HEK293 (cell line): Measurements from ENCODE around the gene C19orf47.

ENCODE experiments used
- CTCF ChIA-PET: fragments of 350-600 bp; formaldehyde crosslinking; extraction: SDS; loops from one replicate; lab custom pipeline; 2021; ENCODE audit warnings: antibody characterized with exemption; lab: Yijun Ruan, JAX
- POLR2A ChIA-PET: fragments of 300-600 bp; formaldehyde crosslinking; extraction: SDS; loops from one replicate; lab custom pipeline; 2020; ENCODE audit warnings: antibody characterized with exemption, inconsistent platforms; lab: Yijun Ruan, JAX
- H3K27ac ChIP-seq: fragments of 200-500 bp; sonication (Bioruptor generic); 2 replicates; pipeline ENCODE4 v1.5.1; 2014; ENCODE audit warnings: low read depth, low read length, control low read depth, inconsistent platforms; ENCODE audit errors: extremely low read depth
- H3K36me3 ChIP-seq, 2 experiments: fragments of 200-500 bp in 1 of 2; sonication (Bioruptor generic) in 1 of 2; 1 replicate in 1 of 2; 2 replicates in 1 of 2; pipeline ENCODE4 v1.5.1; 2014 to 2017; ENCODE audit warnings: inconsistent platforms in 2 of 2, low read length in 2 of 2; ENCODE audit not compliant: control insufficient read depth in 2 of 2, insufficient read depth in 1 of 2
- H3K4me1 ChIP-seq: fragments of 200-500 bp; sonication (Bioruptor generic); 2 replicates; pipeline ENCODE4 v1.5.1; 2014; ENCODE audit warnings: mild to moderate bottlenecking, low read length, inconsistent platforms; ENCODE audit not compliant: control insufficient read depth, insufficient read depth
- H3K4me3 ChIP-seq: 2 replicates; pipeline ENCODE4 v1.5.1; 2011; ENCODE audit warnings: low read depth, mild to moderate bottlenecking, control low read depth, low read length, moderate library complexity
- H3K9me3 ChIP-seq: fragments of 200-500 bp; sonication (Bioruptor generic); 2 replicates; pipeline ENCODE4 v1.5.1; 2014; ENCODE audit warnings: low read depth, low read length, inconsistent platforms; ENCODE audit not compliant: control insufficient read depth, insufficient read depth
- GLIS2 ChIP-seq: fragments of 450-650 bp; formaldehyde crosslinking; IDR thresholded peaks from 2 replicates; pipeline ENCODE4 v1.5.1; 2016; ENCODE audit warnings: missing biosample characterization, missing genetic modification characterization
- OSR2 ChIP-seq: fragments of 450-650 bp; formaldehyde crosslinking; IDR thresholded peaks from 2 replicates; pipeline ENCODE4 v1.5.1; 2016; ENCODE audit warnings: missing biosample characterization, missing genetic modification characterization
- REPIN1 ChIP-seq: fragments of 450-650 bp; formaldehyde crosslinking; IDR thresholded peaks from 2 replicates; pipeline ENCODE4 v1.5.1; 2017; ENCODE audit warnings: missing biosample characterization, missing genetic modification characterization, low read depth
- SCRT2 ChIP-seq: fragments of 450-650 bp; formaldehyde crosslinking; IDR thresholded peaks from 2 replicates; pipeline ENCODE4 v1.5.1; 2016; ENCODE audit warnings: missing biosample characterization, missing genetic modification characterization
- SP7 ChIP-seq: fragments of 450-650 bp; formaldehyde crosslinking; IDR thresholded peaks from 2 replicates; pipeline ENCODE4 v1.5.1; 2016; ENCODE audit warnings: missing biosample characterization, missing genetic modification characterization
- ZFHX2 ChIP-seq: fragments of 450-650 bp; formaldehyde crosslinking; conservative IDR thresholded peaks from 2 replicates; pipeline ENCODE4 v1.5.1; 2016; ENCODE audit warnings: missing biosample characterization, missing genetic modification characterization
- ZNF140 ChIP-seq: fragments of 450-650 bp; formaldehyde crosslinking; IDR thresholded peaks from 2 replicates; pipeline ENCODE4 v1.5.1; 2016; ENCODE audit warnings: missing biosample characterization, missing genetic modification characterization
- ZNF174 ChIP-seq: fragments of 450-650 bp; formaldehyde crosslinking; IDR thresholded peaks from 2 replicates; pipeline ENCODE4 v1.5.0; 2017; ENCODE audit warnings: missing biosample characterization, mild to moderate bottlenecking, missing genetic modification characterization
- ZNF2 ChIP-seq: fragments of 450-650 bp; formaldehyde crosslinking; IDR thresholded peaks from 2 replicates; pipeline ENCODE4 v1.5.1; 2016; ENCODE audit warnings: missing biosample characterization, missing genetic modification characterization
- ZNF274 ChIP-seq, 2 experiments: fragments of 200-500 bp in 1 of 2; fragments of 450-650 bp in 1 of 2; sonication (Bioruptor generic) in 1 of 2; formaldehyde crosslinking in 1 of 2; IDR thresholded peaks; 2 replicates each; pipeline versions ENCODE4 v1.5.1 to v1.6.1; 2014 to 2016; ENCODE audit warnings: borderline replicate concordance in 1 of 2, inconsistent platforms in 1 of 2, low read length in 1 of 2, missing biosample characterization in 1 of 2, missing genetic modification characterization in 1 of 2
- ZNF394 ChIP-seq: fragments of 450-650 bp; formaldehyde crosslinking; IDR thresholded peaks from 2 replicates; pipeline ENCODE4 v1.5.1; 2016; ENCODE audit warnings: missing biosample characterization, missing genetic modification characterization, mild to moderate bottlenecking, moderate library complexity, borderline replicate concordance
- ZNF530 ChIP-seq: fragments of 450-650 bp; formaldehyde crosslinking; IDR thresholded peaks from 2 replicates; pipeline ENCODE4 v1.5.1; 2016; ENCODE audit warnings: low read depth, missing biosample characterization, missing genetic modification characterization
- ZNF843 ChIP-seq: fragments of 450-650 bp; formaldehyde crosslinking; IDR thresholded peaks from 2 replicates; pipeline ENCODE4 v1.5.1; 2016; ENCODE audit warnings: missing biosample characterization, missing genetic modification characterization
- ZXDB ChIP-seq: fragments of 450-650 bp; formaldehyde crosslinking; IDR thresholded peaks from 2 replicates; pipeline ENCODE4 v1.5.1; 2016; ENCODE audit warnings: missing biosample characterization, missing genetic modification characterization
- TF ChIP-seq, protein P1 (sequence below): fragments of 450-650 bp; formaldehyde crosslinking; IDR thresholded peaks from 2 replicates; pipeline ENCODE4 v1.5.1; 2016; ENCODE audit warnings: missing biosample characterization, missing genetic modification characterization, low read depth
- TF ChIP-seq, protein P2 (sequence below): fragments of 450-650 bp; formaldehyde crosslinking; IDR thresholded peaks from 2 replicates; pipeline ENCODE4 v1.5.1; 2016; ENCODE audit warnings: missing biosample characterization, missing genetic modification characterization
- TF ChIP-seq, protein P3 (sequence below): fragments of 450-650 bp; formaldehyde crosslinking; IDR thresholded peaks from 2 replicates; pipeline ENCODE4 v1.5.1; 2016; ENCODE audit warnings: missing biosample characterization, missing genetic modification characterization, borderline replicate concordance
- TF ChIP-seq, protein P4 (sequence below): fragments of 450-650 bp; formaldehyde crosslinking; IDR thresholded peaks from 2 replicates; pipeline ENCODE4; 2016; ENCODE audit warnings: missing biosample characterization, missing genetic modification characterization
- TF ChIP-seq, protein P5 (sequence below): fragments of 450-650 bp; formaldehyde crosslinking; IDR thresholded peaks from 2 replicates; pipeline ENCODE4 v1.5.1; 2016; ENCODE audit warnings: missing biosample characterization, missing genetic modification characterization
- TF ChIP-seq, protein P6 (sequence below): fragments of 450-650 bp; formaldehyde crosslinking; IDR thresholded peaks from 2 replicates; pipeline ENCODE4 v1.5.1; 2016; ENCODE audit warnings: missing biosample characterization, missing genetic modification characterization

Gene C19orf47

DNA sequence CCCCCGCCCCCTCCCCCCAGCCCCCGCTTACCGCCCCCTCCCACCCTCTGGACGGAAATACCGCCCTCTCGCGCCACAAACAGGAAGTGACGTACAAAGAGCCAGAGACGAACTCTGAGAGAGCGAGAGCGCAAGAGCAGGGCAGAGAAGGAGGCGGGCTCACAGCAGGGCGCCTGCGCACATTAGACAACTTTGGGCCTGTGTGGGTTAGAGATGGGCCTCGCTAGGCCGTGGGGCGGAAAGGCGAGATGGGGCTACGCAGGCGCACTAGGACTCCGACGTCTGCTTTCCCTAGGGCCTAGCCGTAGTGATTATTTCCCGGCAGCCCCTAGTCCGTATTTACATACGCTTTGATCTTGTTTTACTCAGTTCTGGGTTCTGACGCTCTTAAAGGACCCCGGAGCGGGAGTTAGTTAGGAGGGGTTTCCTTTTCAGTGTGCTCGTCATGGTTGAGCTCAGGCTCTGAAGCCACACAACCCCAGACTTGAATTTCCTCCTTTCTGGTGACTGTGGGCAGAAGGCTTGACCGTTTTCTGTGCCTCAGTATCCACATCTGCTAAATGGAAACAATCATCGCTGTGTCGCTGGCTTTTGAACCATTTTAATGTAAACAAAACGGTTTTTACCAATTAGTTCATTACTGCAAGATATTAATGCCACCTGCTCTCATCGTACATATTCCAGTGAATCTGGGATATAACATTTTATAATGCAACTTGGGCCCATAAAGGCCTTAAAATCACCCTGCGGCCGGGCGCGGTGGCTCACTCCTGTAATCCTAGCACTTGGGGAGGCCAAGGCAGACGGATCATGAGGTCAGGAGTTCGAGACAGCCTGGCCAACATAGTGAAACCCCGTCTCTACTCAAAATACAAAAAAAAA, 62.6 kb downstream of the C19orf47 start (continued):
- TF ChIP-seq, protein P1, sequence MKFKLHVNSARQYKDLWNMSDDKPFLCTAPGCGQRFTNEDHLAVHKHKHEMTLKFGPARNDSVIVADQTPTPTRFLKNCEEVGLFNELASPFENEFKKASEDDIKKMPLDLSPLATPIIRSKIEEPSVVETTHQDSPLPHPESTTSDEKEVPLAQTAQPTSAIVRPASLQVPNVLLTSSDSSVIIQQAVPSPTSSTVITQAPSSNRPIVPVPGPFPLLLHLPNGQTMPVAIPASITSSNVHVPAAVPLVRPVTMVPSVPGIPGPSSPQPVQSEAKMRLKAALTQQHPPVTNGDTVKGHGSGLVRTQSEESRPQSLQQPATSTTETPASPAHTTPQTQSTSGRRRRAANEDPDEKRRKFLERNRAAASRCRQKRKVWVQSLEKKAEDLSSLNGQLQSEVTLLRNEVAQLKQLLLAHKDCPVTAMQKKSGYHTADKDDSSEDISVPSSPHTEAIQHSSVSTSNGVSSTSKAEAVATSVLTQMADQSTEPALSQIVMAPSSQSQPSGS (tag by site-specific recombination), result no peak
- TF ChIP-seq ZNF274 (IDR thresholded peaks at IDR 0.05; ENCODE audit: low read length) (no peak), ZNF274 (tag by site-specific recombination; IDR thresholded peaks at IDR 0.05; ENCODE audit: borderline replicate concordance) (no peak)

DNA sequence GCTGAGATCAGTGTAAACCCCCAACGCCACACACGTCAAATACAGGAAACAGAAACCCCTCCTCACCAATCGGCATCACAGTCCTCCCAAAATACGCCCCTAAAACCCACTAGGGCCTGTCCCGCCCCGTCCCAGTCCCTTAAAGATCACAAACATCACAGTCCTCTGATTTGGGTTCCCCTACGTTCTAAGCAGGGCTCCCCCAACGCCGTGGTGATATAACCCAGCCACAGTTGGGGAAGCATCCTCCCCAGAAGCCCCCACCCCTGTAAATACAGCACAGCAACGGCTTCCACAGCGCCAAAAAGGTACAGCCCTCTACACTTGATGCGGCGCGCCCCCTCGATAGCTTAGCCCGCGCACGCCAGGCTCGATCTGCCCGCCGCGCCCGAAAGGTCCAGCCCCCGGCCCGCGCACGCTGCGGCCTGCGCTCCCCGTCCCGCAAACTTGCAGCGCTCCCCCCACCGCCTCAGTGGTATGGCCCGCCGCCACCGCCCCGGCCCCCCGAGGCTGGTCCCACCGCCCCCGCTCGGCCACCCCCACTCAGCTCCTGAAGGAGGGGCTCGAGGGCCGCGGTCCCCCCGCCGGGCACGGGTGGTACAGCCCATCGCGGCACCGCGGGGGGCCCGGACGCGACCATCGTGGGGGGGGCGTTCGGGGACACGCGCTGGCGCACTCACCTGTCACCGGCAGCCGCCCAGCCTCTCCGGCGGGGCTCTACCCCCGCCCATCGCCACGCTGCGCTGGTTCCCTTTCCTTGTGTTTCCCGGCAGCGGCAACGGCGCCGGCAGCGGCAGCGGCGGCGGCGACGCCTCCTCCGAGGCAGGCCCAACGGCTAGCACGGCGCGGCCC, 63.5 kb downstream of the C19orf47 start, which contains the start of gene AKT2:
Gene AKT2 (minus strand): TSS at position 845 of the 852 bp plus-strand sequence. CDS start 20,078 bp downstream, outside the sequence.
- Histone ChIP-seq H3K4me1 (peaks cover 54% of the 10 kb centered on the region), H3K9me3 (no peaks in the 10 kb centered on the region), H3K27ac (peak within 1 kb of the TSS; percentile 99), H3K4me3 (peak within 1 kb of the TSS; percentile 71), H3K36me3 (peaks cover 17 to 22% of the 10 kb centered on the region in 2 experiments)
- ChIA-PET POLR2A (interaction anchor here (0.6 to 3.3 kb wide), 9 partner anchors 10 to 1413 kb away, joined by 3 to 10 read pairs (median 5); partner anchors contain the start of genes C19orf47, PLD3 and SERTAD1), CTCF (interaction anchor here (0.6 to 0.8 kb wide), 4 partner anchors 21 to 1791 kb away, joined by 3 read pairs; partner anchors contain the start of gene ZNF574)
- TF ChIP-seq, protein P2, sequence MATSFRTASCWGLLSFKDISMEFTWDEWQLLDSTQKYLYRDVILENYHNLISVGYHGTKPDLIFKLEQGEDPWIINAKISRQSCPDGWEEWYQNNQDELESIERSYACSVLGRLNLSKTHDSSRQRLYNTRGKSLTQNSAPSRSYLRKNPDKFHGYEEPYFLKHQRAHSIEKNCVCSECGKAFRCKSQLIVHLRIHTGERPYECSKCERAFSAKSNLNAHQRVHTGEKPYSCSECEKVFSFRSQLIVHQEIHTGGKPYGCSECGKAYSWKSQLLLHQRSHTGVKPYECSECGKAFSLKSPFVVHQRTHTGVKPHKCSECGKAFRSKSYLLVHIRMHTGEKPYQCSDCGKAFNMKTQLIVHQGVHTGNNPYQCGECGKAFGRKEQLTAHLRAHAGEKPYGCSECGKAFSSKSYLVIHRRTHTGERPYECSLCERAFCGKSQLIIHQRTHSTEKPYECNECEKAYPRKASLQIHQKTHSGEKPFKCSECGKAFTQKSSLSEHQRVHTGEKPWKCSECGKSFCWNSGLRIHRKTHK (tag by site-specific recombination), result no peak
- TF ChIP-seq, protein P3, sequence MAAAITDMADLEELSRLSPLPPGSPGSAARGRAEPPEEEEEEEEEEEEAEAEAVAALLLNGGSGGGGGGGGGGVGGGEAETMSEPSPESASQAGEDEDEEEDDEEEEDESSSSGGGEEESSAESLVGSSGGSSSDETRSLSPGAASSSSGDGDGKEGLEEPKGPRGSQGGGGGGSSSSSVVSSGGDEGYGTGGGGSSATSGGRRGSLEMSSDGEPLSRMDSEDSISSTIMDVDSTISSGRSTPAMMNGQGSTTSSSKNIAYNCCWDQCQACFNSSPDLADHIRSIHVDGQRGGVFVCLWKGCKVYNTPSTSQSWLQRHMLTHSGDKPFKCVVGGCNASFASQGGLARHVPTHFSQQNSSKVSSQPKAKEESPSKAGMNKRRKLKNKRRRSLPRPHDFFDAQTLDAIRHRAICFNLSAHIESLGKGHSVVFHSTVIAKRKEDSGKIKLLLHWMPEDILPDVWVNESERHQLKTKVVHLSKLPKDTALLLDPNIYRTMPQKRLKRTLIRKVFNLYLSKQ (tag by site-specific recombination), result no peak
- TF ChIP-seq ZNF140 (tag by site-specific recombination), result no peak; the same call in 1 of the 2 replicates
- no peak; the same call in 1 of the 2 replicates for TF ChIP-seq SCRT2
- TF ChIP-seq OSR2 (tag by site-specific recombination), result no peak; the same call in 1 of the 2 replicates
- TF ChIP-seq, protein P4, sequence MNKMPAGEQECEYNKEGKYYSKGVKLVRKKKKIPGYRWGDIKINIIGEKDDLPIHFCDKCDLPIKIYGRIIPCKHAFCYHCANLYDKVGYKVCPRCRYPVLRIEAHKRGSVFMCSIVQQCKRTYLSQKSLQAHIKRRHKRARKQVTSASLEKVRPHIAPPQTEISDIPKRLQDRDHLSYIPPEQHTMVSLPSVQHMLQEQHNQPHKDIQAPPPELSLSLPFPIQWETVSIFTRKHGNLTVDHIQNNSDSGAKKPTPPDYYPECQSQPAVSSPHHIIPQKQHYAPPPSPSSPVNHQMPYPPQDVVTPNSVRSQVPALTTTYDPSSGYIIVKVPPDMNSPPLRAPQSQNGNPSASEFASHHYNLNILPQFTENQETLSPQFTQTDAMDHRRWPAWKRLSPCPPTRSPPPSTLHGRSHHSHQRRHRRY (tag by site-specific recombination), result peak; percentile 77; the same call in 1 of the 2 replicates
- no peak for TF ChIP-seq ZNF530
- peak; percentile 68; the same call in 1 of the 2 replicates for TF ChIP-seq ZNF2
- no peak for TF ChIP-seq ZNF174 (tag by site-specific recombination)
- TF ChIP-seq, protein P5, sequence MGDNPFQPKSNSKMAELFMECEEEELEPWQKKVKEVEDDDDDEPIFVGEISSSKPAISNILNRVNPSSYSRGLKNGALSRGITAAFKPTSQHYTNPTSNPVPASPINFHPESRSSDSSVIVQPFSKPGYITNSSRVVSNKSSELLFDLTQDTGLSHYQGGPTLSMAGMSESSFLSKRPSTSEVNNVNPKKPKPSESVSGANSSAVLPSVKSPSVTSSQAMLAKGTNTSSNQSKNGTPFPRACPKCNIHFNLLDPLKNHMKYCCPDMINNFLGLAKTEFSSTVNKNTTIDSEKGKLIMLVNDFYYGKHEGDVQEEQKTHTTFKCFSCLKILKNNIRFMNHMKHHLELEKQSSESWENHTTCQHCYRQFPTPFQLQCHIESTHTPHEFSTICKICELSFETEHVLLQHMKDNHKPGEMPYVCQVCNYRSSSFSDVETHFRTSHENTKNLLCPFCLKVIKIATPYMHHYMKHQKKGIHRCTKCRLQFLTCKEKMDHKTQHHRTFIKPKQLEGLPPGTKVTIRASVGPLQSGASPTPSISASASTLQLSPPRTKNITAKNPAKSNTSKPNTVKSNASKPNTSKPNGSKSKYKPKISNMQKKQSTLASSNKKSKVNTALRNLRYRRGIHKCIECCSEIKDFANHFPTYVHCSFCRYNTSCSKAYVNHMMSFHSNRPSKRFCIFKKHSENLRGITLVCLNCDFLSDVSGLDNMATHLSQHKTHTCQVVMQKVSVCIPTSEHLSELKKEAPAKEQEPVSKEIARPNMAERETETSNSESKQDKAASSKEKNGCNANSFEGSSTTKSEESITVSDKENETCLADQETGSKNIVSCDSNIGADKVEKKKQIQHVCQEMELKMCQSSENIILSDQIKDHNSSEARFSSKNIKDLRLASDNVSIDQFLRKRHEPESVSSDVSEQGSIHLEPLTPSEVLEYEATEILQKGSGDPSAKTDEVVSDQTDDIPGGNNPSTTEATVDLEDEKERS (tag by site-specific recombination), result no peak
- peak; percentile 97 for TF ChIP-seq GLIS2 (tag by site-specific recombination)
- TF ChIP-seq ZNF394 (tag by site-specific recombination), result no peak
- peak; percentile 56; the same call in 1 of the 2 replicates for TF ChIP-seq ZNF843 (tag by site-specific recombination)
- peak; percentile 75 for TF ChIP-seq ZXDB (tag by site-specific recombination)
- peak; percentile 90 for TF ChIP-seq ZFHX2
- TF ChIP-seq REPIN1 (tag by site-specific recombination), result peak; percentile 35; the same call in 1 of the 2 replicates
- TF ChIP-seq, protein P1 (tag by site-specific recombination), result no peak
- TF ChIP-seq, protein P6, sequence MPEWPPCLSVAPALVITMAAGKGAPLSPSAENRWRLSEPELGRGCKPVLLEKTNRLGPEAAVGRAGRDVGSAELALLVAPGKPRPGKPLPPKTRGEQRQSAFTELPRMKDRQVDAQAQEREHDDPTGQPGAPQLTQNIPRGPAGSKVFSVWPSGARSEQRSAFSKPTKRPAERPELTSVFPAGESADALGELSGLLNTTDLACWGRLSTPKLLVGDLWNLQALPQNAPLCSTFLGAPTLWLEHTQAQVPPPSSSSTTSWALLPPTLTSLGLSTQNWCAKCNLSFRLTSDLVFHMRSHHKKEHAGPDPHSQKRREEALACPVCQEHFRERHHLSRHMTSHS, result no peak
- peak; percentile 56 for TF ChIP-seq SP7 (tag by site-specific recombination)
